Pancreas (tissue), 10 donors: Measurements from ENCODE around the gene VWA2. TPM values are rescaled to one million over a fixed set of nuclear protein-coding genes. Genes with fewer than 3 reads are reported as not detected.

Experiments
- ATAC-seq, 4 donors: fragments of 200-7000 bp; cut with Tn5 transposase; one replicate each; pipeline versions ENCODE4 v1.8.0 to v1.9.1; 2020; ENCODE audit warnings: mild to moderate bottlenecking in 4 of 4, moderate library complexity in 4 of 4
- DNase-seq, 6 donors: peaks; one replicate each; pipeline ENCODE4 v3.0.0-alpha.2; 2020
- FAIRE-seq: peaks from 2 replicates; lab custom pipeline; 2012; peaks lifted over from hg19 to GRCh38; lab: Jason Lieb, UNC
- H3K27ac ChIP-seq, 4 donors: fragments of 200-600 bp; sonication (generic); 1 replicate in 3 of 4; 2 replicates in 1 of 4; pipeline versions ENCODE4 v1.5.0 to v1.8.0; 2020
- H3K27me3 ChIP-seq, 4 donors: fragments of 200-600 bp; one replicate each; pipeline ENCODE4 v1.8.0; 2021
- H3K36me3 ChIP-seq, 3 donors: fragments of 200-600 bp; sonication (generic) in 1 of 3; one replicate each; pipeline versions ENCODE4 v1.5.0 to v1.8.0; 2020 to 2021
- H3K4me1 ChIP-seq, 3 donors: fragments of 200-600 bp; one replicate each; pipeline ENCODE4 v1.8.0; 2021
- H3K4me3 ChIP-seq, 4 donors: fragments of 200-600 bp; sonication (generic) in 2 of 4; one replicate each; pipeline versions ENCODE4 v1.5.0 to v1.8.0; 2020 to 2021
- H3K9me3 ChIP-seq, 4 donors: fragments of 200-600 bp; one replicate each; pipeline ENCODE4 v1.8.0; 2021
- CTCF ChIP-seq, 4 donors: fragments of 200-600 bp; sonication (generic) in 3 of 4; IDR thresholded peaks; one replicate each; pipeline versions ENCODE4 v1.5.0 to v1.8.0; 2021; ENCODE audit warnings: antibody characterized with exemption in 4 of 4
- WGBS, 2 donors: extraction: QIAGEN DNeasy Blood & Tissue Kit; methylation state at CpG; one replicate each; pipeline ENCODE4 v1.1.7; 2013; 5-methylcytosine and 5-hydroxymethylcytosine counted together
- intact Hi-C, 3 donors: fragments of 100-400 bp; cut with DNase I; formaldehyde crosslinking; loops; one replicate each; pipeline versions ENCODE4 v1.11.1 to v1.14.2; 2022
- polyA plus RNA-seq, 2 donors: library from polyadenylated mRNA; stranded (reverse); fragments of 200-250 nt; gene quantifications; one replicate each; pipeline ENCODE4 v1.2.3, GENCODE V29; 2013
- total RNA-seq, 6 donors: library from RNA; stranded (reverse); fragmentation: NEBNext Ultra II Directional in 4 of 6; extraction: Animal tissue kit (Norgen Biotek cat#: 25700) in 4 of 6; gene quantifications; one replicate each; pipeline versions ENCODE4 v1.2.1 to v1.2.4, GENCODE V29; 2021 to 2023
- donor health status: healthy with polysubstance abuse.
- donor health status: DM: no; HTN: no; CAD: no; lungs with moderate emphysema.
- donor health status: DM: no; HTN: no; CAD: no.
- donor health status: control.
- donor health status: control.
- donor health status: Bipolar disorder and iron deficiency.
- donor health status: DM: yes; HTN: yes; CAD: no.
- donor health status: DM: no; HTN: no; CAD: no.
- donor health status: DM: no; HTN: no; CAD: no.
- donor health status: DM: yes; HTN: yes; CAD: no.

VWA2 gene
- total and polyA plus RNA-seq, 8 donors: 1.4 to 9.5 (median 4.2) TPM

- Histone ChIP-seq H3K4me1 (no peaks in the 10 kb centered on the region), H3K4me3 (no peak overlapping the region), H3K36me3 (no peaks in the 10 kb centered on the region), H3K27ac (no peak overlapping the region), H3K9me3 (no peaks in the 10 kb centered on the region), H3K27me3 (no peaks in the 10 kb centered on the region)
- no peak for TF ChIP-seq CTCF (IDR thresholded peaks at IDR 0.05)
- no peak for DNase-seq
- ATAC-seq: no peak
- intact Hi-C loops: no loop called here
- FAIRE-seq: no peak
- 83 to 85% methylated on average over 1 of the region's 1 CpG for WGBS, 2 donors
Measured at GRCh38 chr10:114215033-114215432, 24.0 kb upstream of the VWA2 start.

DNA sequence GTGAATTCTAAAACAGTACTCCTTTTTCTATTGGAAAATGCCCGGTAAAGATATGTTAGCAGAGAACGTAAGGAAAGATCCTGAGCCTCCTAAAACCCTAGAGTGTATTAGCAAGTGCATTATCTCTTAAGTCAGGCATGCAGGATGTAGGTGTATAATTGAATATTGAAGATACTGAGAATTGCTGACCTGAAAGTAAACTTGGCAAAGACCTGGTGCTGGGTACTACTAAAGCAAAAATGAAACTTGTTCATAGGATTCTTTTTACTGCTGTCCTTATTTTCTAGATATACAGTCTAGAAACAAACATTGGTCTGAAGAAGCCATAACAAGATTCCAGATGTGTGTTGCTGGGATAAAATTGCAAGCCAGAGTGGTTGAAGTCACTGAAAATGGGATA, 18.8 kb upstream of the VWA2 start:
- intact Hi-C loops: no loop called here
- no peak for DNase-seq
- FAIRE-seq: no peak
- WGBS, 2 donors: 89 to 97% methylated on average over 2 of the region's 2 CpGs
- Histone ChIP-seq H3K4me3 (no peak overlapping the region), H3K27ac (no peak overlapping the region), H3K36me3 (no peaks in the 10 kb centered on the region), H3K27me3 (no peaks in the 10 kb centered on the region), H3K4me1 (no peaks in the 10 kb centered on the region), H3K9me3 (no peaks in the 10 kb centered on the region)
- no peak for TF ChIP-seq CTCF (IDR thresholded peaks at IDR 0.05)
- no peak for ATAC-seq

GRCh38 chr10:114221235-114221634, 17.8 kb upstream of the VWA2 start:
- no peaks in the 10 kb centered on the region for H3K36me3 ChIP-seq
- FAIRE-seq (no peak), ATAC-seq (no peak), DNase-seq (no peak)
- no peaks in the 10 kb centered on the region for H3K27me3 ChIP-seq
- H3K9me3 ChIP-seq: no peaks in the 10 kb centered on the region
- TF ChIP-seq CTCF (IDR thresholded peaks at IDR 0.05): no peak
- 74 to 82% methylated on average over 4 of the region's 4 CpGs for WGBS, 2 donors
- no peak overlapping the region for H3K27ac ChIP-seq
- no peak overlapping the region for H3K4me3 ChIP-seq
- H3K4me1 ChIP-seq: no peaks in the 10 kb centered on the region
- intact Hi-C loops: no loop called here

- no peaks in the 10 kb centered on the region for H3K36me3 ChIP-seq
- H3K9me3 ChIP-seq: no peaks in the 10 kb centered on the region
- no peak for TF ChIP-seq CTCF (IDR thresholded peaks at IDR 0.05)
- DNase-seq (peak in 2 of 6 donors; percentile 46 to 47), FAIRE-seq (no peak), ATAC-seq (peak in 3 of 4 donors; percentile 52 to 68 (median 63))
- H3K4me3 ChIP-seq: no peak overlapping the region
- no peaks in the 10 kb centered on the region for H3K4me1 ChIP-seq
- intact Hi-C loops: no loop called here
- no peaks in the 10 kb centered on the region for H3K27me3 ChIP-seq
- WGBS, 2 donors: 61 to 65% methylated on average over 4 of the region's 4 CpGs
- H3K27ac ChIP-seq: no peak overlapping the region
Measured at GRCh38 chr10:114223066-114223465, 16.0 kb upstream of the VWA2 start.

DNA sequence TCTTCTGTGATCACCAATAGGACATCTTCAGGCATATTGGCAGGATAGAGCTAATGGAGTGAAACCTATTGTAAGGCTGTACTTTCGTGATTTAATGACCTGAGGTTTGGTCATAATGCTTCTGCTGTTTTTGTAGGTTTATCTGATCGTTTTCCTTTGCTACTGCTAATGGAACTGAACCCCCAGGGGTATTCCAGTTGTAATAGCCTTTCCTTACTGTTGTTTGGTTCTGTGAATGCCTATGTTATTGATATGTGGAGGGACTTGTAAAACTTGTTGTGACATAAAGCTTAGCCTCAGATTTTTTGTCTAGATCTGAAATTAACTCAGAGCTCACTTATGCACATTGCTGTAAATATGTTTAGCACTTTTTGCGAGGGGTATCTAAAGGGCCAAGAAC, 10.9 kb upstream of the VWA2 start:
- no peak for TF ChIP-seq CTCF (IDR thresholded peaks at IDR 0.05)
- DNase-seq: no peak
- H3K9me3 ChIP-seq: no peaks in the 10 kb centered on the region
- H3K4me1 ChIP-seq: no peaks in the 10 kb centered on the region
- H3K27ac ChIP-seq: no peak overlapping the region
- no peak overlapping the region for H3K4me3 ChIP-seq
- no peak for ATAC-seq
- no peaks in the 10 kb centered on the region for H3K36me3 ChIP-seq
- WGBS, 2 donors: 62 to 66% methylated on average over 3 of the region's 3 CpGs
- FAIRE-seq: no peak
- no peaks in the 10 kb centered on the region for H3K27me3 ChIP-seq
- intact Hi-C loops: no loop called here
